HG03025 (cell line): Measurements from ENCODE around the gene KCNIP4.
"Not testable (repeated sequence)": the region's sequence is repeated elsewhere in the genome, so short reads cannot be mapped to it uniquely, and the experiment has no call there.

Experiments used
- ATAC-seq: cut with Tn5 transposase; IDR thresholded peaks from one replicate; pipeline ENCODE4 v1.9.1; 2021; ENCODE audit warnings: mild to moderate bottlenecking, moderate library complexity; ENCODE audit not compliant: unreplicated experiment, low FRiP score

KCNIP4 gene

DNA sequence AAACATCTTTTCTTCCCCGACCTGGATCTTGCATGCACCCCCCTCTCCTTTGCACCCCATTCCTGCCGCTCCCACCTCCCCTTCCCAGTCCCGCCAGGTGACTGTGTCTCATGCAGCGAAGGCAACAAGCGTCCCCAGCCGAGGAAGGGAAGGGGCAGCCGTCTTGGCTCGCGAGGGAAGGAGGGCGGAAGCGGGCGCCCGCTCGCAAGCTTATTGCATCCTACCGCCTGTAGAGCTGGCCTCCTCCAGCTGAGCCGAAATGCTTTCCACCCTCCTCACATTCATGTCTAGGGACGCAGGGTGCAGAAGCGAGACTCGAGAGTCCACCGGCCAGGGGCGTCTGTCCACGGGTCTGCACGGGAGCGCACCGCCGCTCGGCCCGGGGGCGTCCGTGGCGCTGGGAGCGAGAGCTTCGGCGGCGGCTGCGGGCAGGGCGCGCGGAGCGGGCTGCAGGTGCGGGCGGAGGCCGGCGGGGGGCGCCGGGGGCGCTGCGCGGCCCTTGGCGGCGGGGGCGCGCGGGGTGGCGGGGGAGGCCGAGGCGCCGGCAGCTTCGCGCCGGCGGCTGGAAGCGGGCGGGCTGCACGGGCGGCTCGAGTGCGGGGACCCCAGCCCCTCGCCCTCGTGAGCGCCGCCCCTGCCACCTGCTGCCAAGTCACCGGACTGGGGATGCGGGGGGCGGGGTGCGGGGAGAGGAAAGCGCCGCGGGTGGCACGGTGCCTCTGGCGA, at the start of gene KCNIP4:
KCNIP4 (minus strand) TSS at position 426 of the 726 bp plus-strand sequence.
- ATAC-seq = no peak

- not testable (repeated sequence) for ATAC-seq
Measured at GRCh38 chr4:21996618-21997017, 48.0 kb upstream of the KCNIP4 start.

GRCh38 chr4:21992330-21992729, 43.8 kb upstream of the KCNIP4 start:
- ATAC-seq = no peak

DNA sequence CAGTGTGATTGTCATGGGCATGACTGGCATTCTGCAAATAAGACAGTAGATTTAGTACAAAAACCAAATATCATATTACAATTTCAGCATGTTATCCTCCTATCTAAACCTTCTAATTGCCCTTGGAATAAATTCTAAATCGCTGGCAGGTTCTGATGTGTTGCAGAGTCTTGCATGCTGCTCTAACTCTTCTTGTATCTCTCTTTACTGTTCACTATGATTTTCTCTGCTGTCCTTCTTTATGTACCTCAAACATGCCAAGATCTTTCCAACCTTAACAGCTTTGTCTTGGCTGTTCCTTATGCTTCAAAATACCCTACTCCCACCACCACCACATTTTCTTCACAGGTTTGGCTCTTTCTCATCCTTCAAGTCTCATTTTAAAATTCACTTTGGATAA, 43.0 kb upstream of the KCNIP4 start:
- ATAC-seq = no peak

DNA sequence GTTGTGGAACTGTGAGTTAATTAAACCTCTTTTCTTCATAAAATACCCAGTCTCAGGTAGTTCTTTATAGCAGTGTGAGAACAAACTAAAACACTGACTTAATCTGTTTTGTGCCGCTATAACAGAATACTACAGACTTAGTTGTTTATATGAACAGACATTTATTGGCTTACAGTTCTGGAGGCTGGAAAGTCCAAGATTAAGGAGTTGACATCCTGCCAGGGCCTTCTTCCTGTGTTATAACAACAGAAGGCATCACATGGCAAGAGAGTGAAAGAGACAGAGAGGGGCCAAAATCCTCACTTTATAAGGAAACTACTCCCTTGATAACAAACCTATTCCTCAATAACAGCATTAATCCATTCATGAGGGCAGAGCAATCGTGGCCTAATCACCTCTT, 42.5 kb upstream of the KCNIP4 start:
- no peak for ATAC-seq

- ATAC-seq = no peak
Measured at GRCh38 chr4:21989351-21989750, 40.8 kb upstream of the KCNIP4 start.

GRCh38 chr4:21986307-21986706, 37.7 kb upstream of the KCNIP4 start:
- ATAC-seq = no peak

GRCh38 chr4:21982087-21982486, 33.5 kb upstream of the KCNIP4 start:
- ATAC-seq = no peak

DNA sequence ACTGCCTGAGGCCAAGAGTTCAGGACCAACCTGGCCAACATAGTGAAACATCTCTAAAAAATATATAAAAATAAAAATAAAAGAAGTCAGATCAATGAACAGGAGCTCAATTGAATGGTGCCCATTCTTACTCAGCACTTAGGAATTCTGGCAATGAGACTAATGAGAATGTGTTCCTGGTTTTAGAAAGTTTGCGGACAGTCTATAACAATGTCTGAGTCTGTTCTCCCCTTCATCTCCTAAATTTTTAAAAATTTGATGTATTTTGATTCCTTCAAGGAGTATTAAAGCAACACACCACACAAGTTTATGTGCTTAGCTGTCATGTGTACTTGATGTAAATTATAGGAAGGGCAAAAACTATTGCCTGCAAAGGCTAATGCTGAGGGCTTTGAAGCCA, 30.6 kb upstream of the KCNIP4 start:
- ATAC-seq = no peak

DNA sequence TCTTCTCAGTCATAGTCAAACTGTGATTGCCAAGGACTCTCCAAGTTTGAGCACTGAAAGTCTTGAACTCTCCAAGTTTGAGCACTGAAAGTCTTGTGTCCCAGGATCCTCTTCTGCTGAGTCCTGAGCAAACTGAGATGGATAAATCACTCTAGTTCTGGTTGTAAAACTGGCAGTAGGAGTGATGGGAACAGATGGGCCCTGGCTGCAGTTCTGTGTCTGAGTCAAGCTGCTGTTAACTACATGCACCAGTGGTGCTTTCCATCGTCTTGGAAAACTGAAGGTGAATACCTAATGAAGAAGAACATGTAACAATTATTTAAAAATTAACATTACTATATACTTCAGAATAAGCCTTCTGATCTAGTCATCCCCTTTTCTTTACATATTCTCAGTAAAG, 27.6 kb upstream of the KCNIP4 start:
- no peak for ATAC-seq

DNA sequence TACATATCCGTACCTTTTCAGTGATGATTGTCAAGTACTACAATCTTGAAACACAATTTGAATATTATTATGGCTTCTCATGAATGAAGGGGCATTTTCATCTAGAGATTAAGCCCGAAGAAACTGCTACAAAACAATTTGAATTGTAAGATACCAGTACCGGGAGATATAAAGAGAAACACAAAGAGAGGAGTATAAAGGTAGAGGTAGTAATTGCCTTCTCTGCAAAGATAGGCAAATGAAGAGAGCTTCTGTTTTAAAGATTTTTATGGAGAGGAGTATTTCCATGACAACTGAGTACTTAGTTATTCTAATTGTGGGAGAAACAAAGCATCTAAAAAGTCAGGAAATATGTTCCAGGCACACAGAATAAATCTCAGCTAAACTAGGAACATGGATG, 25.3 kb upstream of the KCNIP4 start:
- ATAC-seq = no peak

DNA sequence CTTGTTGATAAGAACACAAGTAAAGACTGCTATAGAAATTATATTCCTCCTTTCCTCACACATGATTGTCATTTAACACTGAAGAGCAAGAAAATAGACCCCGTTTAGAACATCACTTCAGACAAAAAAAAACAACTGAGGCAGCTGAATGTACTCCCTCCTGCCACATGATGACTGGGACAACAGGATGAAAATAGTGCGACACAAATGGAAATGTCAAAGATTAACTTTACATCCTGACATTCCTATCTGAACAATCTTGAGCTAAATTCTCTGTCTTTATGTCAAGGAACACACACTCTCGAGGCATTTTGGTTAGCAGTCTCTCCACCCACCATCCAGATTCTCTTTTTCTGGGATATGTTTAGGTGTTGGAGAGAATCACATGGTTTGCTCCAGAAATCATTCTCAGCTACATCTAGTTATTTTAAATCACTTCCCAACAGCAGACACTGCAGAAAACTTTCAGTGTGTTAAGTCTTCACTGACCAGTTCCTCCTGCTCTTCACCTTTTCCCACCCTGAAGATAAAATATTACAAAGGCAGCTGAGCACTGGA, 16.3 kb upstream of the KCNIP4 start:
- no peak for ATAC-seq

DNA sequence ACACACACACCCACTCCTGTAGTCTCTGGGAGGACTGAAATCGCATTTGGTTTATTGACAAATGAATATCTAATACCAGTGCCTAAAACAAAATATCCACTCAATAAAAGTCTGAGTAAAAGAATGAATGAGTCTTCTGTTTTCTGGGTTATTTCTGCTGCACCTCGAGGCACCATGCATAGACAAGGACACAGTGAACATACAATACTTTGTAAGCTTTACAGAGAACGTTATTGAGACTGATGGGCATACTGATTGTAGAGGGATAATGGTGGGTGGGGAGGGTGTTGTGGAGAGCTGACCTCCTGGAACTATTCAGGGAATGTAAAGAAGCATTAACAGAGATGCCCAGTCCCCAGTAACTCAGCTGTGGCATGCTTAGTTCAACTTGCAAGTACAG, 14.1 kb upstream of the KCNIP4 start:
- no peak for ATAC-seq

DNA sequence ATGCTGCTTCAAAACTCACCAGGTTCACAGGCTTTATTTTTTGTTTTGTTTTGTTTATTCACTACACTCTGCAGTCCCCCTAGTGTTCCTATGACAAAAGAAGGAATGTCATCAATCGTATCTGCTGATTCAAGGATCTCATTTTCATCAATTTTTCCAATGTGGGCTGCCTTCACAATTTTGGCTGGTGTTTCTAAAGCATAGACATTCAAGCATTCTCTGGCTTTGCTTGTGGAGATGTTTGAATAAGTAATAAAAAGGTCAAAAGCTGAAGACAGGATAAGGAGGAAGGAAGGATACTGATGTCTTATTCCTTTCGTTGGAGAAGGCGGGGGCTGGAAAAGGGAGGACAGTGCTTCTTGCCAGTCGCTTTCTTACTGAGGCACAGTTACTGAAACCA, 12.2 kb upstream of the KCNIP4 start:
- no peak for ATAC-seq

DNA sequence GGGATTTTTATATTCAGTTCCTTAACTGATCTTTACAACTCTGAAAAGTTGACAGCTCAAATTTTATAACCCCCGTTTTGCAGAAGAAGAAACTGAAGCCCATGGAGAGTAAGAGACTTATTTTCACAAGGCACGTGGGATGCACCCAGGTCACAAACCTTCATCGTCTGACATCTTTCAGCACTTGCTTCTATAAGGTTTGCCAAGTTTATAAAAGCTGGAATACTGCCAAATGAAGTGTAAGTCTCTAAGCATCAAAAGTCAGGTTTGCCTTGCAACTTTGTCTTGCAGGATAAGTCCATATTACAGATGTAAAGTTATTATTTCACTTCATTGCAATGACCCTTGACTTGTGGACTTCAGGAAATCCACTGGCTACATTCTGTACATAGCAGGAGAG, 6.3 kb upstream of the KCNIP4 start:
- no peak for ATAC-seq

GRCh38 chr4:21953653-21954052, 5.1 kb upstream of the KCNIP4 start:
- no peak for ATAC-seq

DNA sequence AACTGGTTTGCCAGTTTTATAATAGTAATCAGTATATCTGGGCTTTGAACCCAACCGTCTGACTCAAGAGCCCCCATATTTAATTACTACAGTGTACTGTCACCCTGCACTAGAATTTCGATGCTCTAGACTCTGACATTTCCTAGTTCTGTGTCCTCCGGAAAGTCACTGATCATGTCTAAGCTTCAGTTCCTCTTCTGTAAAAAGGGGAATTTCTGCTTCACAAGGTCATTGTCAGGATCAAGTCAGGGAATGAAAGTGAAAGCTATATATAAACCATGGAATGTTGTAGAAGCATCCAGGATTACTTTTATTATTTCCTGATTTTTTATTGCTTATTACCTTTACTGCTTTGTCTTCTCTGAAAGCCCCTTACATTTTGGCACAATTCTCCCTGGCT, 4.0 kb upstream of the KCNIP4 start:
- no peak for ATAC-seq

DNA sequence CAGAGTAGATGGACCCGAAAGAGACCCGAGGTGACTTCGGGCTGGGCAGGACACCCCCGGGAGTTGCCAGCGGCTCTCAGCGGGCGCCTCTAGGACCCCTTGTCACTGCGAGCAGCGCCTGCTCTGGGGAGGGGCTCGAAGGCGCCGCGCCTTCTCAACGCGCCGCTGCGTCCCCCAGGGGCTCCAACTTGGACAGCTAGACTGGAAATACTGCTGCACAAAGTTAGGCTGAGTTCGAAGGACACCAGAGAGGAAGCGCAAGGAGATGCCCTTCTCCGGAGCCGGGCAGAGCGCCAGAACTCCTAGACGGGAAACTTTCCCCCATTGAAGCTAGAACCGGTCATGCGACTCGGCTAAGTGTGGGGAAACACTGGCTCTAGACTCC, 493 bp upstream of the KCNIP4 start:
- ATAC-seq = no peak

- no peak for ATAC-seq
Measured at GRCh38 chr4:21947791-21948346, 703 bp downstream of the KCNIP4 start.

DNA sequence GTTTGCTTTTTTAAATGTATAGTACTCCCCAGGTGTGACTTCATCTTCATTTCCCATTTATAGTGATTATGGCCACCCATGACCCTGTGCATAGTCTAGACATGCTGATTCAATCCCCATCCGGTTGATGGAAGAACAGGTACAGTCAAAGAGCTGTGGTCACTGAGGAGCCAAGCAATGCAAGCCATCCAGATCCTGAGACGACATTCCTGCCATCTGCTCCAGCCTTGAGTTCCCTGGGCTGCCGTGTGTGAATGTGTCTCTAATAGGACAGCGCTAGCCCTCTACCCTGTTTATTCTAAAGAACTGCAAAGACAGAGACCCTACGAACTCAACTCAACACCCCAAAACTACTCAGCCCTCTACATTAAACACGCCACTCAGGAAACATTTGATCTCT, 1.7 kb downstream of the KCNIP4 start:
- no peak for ATAC-seq

DNA sequence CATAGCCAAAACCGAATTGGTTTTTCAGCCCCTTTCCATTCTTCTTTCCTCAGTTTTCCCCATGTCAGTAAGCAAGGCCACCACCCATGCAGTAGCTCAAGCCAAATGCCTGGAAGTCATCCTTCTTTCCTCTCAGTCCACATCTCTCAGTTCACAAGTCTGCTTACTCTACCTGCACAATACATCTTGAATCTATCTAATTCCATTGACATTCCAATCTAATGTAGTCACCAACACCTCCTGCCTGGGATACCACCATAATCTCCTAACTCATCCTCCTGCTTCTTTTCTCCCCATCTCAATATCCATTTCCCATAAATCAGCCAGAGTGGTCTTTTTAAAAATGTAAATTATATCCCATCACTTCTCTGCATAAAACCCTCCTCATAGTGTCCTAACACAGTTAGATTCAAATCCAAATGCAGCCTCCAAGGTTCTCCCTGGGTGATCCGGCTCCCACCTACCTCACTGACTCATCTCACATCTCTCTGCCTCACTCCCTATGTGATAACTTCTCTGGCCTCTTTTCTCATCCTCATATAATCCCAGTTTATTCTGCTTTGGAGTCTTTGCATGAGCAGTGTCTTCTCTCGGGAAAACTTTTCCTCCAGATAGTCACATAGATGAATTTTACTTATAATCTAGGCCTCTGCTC, 26.9 kb downstream of the KCNIP4 start:
- ATAC-seq = no peak

DNA sequence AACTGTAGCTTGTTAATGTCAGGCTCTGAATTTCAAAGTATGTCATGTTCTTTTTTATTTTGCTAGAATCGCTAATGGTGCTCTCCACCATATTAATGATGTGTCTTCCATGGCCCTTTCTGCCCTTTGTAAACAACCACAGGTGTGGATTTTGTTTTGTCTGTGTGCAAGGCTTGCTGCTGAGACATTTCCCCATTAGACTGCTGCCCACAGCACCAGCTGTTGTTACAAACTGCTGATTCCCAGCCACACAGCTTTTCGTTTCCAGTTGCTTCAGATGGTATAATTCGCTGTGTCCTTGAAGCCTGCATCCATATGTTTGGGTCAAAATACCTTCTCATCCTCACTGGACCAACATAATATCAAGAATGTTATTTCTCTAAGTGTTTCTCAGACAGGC, 32.8 kb downstream of the KCNIP4 start:
- no peak for ATAC-seq
